GM12872 (cell line): ENCODE data around the gene TMEM62.

ENCODE experiments used
- TF ChIP-seq, protein P1 (sequence below): IDR thresholded peaks from 3 replicates; pipeline ENCODE4 v1.5.1; 2011; ENCODE audit warnings: low read depth, mild to moderate bottlenecking, low read length, moderate library complexity; ENCODE audit not compliant: insufficient read depth

TMEM62 gene

DNA sequence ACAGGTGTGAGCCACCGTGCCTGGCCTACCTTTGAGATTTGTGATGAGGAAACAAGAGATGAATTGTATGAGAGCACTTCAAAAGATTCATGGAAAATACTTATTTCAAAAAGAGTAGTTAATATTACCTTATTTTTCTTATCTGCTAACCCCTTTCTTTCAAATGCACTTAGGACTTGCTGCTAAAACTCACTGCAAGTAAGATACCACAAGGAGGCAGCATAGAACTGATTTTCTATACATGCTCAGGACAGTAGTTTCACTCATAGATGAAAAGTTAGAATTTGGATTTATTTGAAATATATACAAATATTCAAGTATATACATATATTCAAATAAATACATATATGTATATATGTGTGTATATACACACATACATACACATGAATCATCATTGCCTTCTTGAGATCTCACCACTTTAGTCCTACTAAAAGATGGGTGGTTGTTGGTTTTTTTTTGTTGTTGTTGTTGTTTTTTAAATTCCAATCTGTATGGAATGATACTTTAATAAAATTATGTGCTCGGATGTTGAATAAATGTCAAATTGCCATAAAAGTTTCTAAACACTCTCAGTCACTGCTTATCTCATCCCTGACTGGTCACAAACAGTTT is 54.3 kb downstream of the TMEM62 start:
- TF ChIP-seq, protein P1, sequence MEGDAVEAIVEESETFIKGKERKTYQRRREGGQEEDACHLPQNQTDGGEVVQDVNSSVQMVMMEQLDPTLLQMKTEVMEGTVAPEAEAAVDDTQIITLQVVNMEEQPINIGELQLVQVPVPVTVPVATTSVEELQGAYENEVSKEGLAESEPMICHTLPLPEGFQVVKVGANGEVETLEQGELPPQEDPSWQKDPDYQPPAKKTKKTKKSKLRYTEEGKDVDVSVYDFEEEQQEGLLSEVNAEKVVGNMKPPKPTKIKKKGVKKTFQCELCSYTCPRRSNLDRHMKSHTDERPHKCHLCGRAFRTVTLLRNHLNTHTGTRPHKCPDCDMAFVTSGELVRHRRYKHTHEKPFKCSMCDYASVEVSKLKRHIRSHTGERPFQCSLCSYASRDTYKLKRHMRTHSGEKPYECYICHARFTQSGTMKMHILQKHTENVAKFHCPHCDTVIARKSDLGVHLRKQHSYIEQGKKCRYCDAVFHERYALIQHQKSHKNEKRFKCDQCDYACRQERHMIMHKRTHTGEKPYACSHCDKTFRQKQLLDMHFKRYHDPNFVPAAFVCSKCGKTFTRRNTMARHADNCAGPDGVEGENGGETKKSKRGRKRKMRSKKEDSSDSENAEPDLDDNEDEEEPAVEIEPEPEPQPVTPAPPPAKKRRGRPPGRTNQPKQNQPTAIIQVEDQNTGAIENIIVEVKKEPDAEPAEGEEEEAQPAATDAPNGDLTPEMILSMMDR = peak; percentile 54; the same call in 2 of the 3 replicates

DNA sequence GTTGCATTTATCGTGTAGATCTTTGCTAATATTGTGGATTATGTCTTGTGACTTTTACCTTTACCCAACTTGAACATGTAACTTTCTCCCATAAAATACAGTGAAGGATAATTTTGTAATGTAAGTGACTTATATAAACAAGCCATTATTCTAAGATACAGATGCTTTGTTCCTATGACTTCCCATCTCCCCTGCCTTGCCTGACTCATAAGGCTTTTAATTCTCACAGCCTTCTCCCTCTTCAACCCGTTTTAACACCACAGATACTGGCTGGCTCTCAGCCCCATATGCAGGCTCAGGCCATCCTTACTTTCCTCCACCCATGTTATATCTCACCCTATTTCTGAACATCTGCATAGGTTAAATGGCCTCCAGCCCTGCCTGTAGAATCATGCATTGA is 55.9 kb downstream of the TMEM62 start:
- TF ChIP-seq, protein P1 = no peak

DNA sequence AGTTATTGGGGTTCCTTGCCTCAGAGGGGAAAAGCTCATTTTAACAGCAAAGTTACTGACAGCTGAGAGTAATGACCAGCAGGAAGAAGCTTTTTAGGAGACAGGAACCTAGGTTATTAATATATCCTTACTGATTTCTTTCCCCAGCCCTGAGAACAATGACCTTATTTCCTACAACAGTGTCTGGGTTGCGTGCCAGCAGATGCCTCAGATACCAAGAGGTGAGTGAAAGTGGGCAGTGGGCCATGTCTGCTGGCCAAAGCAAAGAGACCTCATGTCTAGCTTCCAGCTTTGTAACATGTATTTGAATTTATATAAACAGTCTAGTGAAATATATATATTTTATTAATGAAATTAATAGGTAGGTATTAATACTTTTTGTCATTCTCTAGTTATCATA is 56.8 kb downstream of the TMEM62 start:
- TF ChIP-seq, protein P1 = no peak

DNA sequence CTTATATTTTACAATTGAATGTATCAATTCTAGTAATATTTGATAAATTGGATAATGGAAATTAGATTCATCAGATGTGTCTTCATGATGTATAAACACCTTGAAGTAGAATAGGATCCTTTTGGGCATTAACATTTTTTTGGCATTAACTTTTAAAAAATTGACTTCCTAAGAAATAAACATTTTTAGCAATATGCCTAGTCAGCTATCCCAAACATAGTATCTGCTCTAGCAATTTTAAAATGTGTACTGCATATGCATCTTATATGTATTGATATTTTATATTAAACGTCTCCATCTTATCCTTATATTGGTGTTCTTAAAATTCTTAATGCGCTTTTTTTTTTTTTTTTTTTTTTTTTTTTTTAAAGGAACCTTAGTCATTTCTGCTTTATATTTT is 60.3 kb downstream of the TMEM62 start:
- TF ChIP-seq, protein P1 = no peak

DNA sequence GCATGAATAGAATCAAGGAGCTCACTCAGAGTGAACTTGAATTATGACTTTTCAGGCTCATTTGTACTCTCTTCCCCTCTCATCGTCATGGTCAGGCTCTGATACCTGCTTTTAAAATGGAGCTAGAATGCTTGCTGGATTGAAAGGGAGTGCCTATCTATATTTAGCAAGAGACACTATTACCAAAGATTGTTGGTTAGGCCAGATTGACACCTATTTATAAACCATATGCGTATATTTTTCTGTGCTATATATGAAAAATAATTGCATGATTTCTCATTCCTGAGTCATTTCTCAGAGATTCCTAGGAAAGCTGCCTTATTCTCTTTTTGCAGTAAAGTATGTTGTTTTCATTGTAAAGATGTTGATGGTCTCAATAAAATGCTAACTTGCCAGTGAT is 61.4 kb downstream of the TMEM62 start:
- TF ChIP-seq, protein P1 = no peak

DNA sequence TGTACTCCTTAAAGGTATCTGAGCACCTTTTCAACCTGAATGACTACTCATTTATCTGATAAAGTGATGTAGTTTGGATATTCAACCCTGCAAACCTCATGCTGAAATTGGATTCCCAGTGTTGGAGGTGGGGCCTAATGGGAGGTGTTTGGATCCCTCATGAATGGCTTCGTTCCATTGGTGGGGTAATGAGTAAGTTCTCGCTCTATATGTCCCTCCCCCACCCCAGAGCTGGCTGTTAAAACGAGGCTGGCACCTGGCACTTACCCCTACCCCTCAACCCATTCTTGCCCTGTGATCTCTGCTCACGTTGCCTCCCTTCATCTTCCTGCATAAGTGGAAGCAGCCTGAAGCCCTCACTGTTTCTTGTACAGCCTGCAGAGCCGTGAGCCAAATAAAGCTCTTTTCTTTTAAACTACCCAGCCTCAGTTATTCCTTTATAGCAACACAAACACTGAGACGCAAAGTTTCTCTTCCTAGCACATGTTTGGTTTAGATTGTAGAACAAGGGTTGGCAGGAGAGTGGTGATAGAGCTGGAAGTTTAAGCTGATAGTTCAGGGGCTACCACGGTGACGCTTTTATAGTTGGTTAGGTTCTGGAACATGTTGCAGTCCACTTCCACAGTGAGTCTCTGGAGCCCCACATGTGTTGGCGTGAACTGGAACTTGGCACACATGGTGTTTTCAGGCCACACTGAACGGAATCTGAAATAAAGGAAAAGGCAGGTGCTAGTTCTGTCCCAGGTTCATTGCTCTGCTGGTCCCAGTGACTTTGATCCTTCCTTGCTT is 63.6 kb downstream of the TMEM62 start:
- TF ChIP-seq, protein P1 = no peak

DNA sequence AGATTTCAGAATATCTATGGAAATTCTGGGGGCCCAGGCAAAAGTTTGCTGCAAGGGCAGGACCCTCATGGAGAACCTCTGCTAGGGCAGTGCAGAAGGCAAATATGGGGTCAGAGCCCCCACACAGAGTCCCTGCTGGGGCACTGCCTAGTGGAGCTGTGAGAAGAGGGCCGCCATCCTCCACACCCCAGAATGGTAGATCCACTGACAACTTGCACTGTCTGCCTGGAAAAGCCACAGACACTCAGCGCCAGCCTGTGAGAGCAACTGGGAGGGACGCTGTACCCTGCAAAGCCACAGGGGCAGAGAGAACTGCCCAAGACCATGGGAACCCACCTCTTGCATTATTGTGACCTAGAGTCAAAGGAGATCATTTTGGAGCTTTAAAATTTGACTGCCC is 65.6 kb downstream of the TMEM62 start:
- TF ChIP-seq, protein P1 = no peak
